Upper lobe of left lung (tissue), 4 donors: Measurements from ENCODE around the gene TMEM101.
"Not testable (repeated sequence)": the region's sequence is repeated elsewhere in the genome, so short reads cannot be mapped to it uniquely, and the experiment has no call there.

Experiments used
- EP300 ChIP-seq, 4 donors: sonication (generic); formaldehyde crosslinking; IDR thresholded peaks; one replicate each; pipeline ENCODE4 v1.5.1; 2017; ENCODE audit warnings: antibody characterized with exemption in 4 of 4, control low read depth in 2 of 4
- POLR2A ChIP-seq, 4 donors: fragments of 450-650 bp; IDR thresholded peaks; one replicate each; pipeline ENCODE4 v1.5.1; 2016 to 2017; ENCODE audit warnings: antibody characterized with exemption in 4 of 4, mild to moderate bottlenecking in 2 of 4
- POLR2AphosphoS5 ChIP-seq, 2 donors: sonication (generic); formaldehyde crosslinking; IDR thresholded peaks; one replicate each; pipeline ENCODE4 v1.5.1; 2017; ENCODE audit warnings: antibody characterized with exemption in 2 of 2
- TF ChIP-seq, protein P1 (sequence below), 6 experiments: fragments of 450-650 bp in 4 of 6; fragments of 200-600 bp in 2 of 6; sonication (generic) in 2 of 6; IDR thresholded peaks; one replicate each; pipeline ENCODE4 v1.5.1; 2016 to 2019; ENCODE audit warnings: antibody characterized with exemption in 6 of 6

GRCh38 chr17:44021227-44021626 is 6.5 kb upstream of the TMEM101 start:
- TF ChIP-seq, protein P1, sequence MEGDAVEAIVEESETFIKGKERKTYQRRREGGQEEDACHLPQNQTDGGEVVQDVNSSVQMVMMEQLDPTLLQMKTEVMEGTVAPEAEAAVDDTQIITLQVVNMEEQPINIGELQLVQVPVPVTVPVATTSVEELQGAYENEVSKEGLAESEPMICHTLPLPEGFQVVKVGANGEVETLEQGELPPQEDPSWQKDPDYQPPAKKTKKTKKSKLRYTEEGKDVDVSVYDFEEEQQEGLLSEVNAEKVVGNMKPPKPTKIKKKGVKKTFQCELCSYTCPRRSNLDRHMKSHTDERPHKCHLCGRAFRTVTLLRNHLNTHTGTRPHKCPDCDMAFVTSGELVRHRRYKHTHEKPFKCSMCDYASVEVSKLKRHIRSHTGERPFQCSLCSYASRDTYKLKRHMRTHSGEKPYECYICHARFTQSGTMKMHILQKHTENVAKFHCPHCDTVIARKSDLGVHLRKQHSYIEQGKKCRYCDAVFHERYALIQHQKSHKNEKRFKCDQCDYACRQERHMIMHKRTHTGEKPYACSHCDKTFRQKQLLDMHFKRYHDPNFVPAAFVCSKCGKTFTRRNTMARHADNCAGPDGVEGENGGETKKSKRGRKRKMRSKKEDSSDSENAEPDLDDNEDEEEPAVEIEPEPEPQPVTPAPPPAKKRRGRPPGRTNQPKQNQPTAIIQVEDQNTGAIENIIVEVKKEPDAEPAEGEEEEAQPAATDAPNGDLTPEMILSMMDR (IDR thresholded peaks at IDR 0.05): not testable (repeated sequence)
- TF ChIP-seq POLR2A, EP300, POLR2AphosphoS5 (IDR thresholded peaks at IDR 0.05): not testable (repeated sequence)
